ENCODE results near the gene SMAD4. TPM values are rescaled to one million over a fixed set of nuclear protein-coding genes. Genes with fewer than 3 reads are reported as not detected.

Gene SMAD4
- total RNA-seq, 2 donors from 2014 or later, result 214 to 225 TPM

- intact Hi-C loops (cut with DNase I), result loop anchor here (2.0 to 10.0 kb wide), 3 partner anchors 62 to 206 kb away; partner anchors contain the start of genes ELAC1, MEX3C and MRO
- DNase-seq (ENCODE audit: low spot score), result peak; percentile 68
- peaks cover 9% of the 10 kb centered on the region for H3K4me1 ChIP-seq (replicated peaks)
- TF ChIP-seq, protein P1, sequence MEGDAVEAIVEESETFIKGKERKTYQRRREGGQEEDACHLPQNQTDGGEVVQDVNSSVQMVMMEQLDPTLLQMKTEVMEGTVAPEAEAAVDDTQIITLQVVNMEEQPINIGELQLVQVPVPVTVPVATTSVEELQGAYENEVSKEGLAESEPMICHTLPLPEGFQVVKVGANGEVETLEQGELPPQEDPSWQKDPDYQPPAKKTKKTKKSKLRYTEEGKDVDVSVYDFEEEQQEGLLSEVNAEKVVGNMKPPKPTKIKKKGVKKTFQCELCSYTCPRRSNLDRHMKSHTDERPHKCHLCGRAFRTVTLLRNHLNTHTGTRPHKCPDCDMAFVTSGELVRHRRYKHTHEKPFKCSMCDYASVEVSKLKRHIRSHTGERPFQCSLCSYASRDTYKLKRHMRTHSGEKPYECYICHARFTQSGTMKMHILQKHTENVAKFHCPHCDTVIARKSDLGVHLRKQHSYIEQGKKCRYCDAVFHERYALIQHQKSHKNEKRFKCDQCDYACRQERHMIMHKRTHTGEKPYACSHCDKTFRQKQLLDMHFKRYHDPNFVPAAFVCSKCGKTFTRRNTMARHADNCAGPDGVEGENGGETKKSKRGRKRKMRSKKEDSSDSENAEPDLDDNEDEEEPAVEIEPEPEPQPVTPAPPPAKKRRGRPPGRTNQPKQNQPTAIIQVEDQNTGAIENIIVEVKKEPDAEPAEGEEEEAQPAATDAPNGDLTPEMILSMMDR (IDR thresholded peaks at IDR 0.05), result no peak
- peak; percentile 73 for TF ChIP-seq POLR2AphosphoS5 (IDR thresholded peaks at IDR 0.05)
- H3K27me3 ChIP-seq (replicated peaks; ENCODE audit: insufficient read depth), result no peaks in the 10 kb centered on the region
- peak overlapping the region; percentile 99 to 100 for H3K27ac ChIP-seq
- under 1% methylated on average over 29 of the region's 66 CpGs for WGBS
- no peaks in the 10 kb centered on the region for H3K9me3 ChIP-seq
- H3K4me3 ChIP-seq, result peak overlapping the region; percentile 61 to 91
- H3K36me3 ChIP-seq, result no peaks in the 10 kb centered on the region
Measured at GRCh38 chr18:51030537-51031258, 685 bp downstream of the SMAD4 start.

GRCh38 chr18:51032193-51032592 lies 2.2 kb downstream of the SMAD4 start:
- no peak for DNase-seq (ENCODE audit: low spot score)
- Histone ChIP-seq H3K4me3 (peak overlapping the region in 1 of 2 donors; percentile 91), H3K4me1 (replicated peaks) (peaks cover 12% of the 10 kb centered on the region), H3K27me3 (replicated peaks; ENCODE audit: insufficient read depth) (no peaks in the 10 kb centered on the region), H3K36me3 (no peaks in the 10 kb centered on the region), H3K27ac (peak overlapping the region; percentile 46 to 100), H3K9me3 (no peaks in the 10 kb centered on the region)
- 25% methylated on average over 5 of the region's 5 CpGs for WGBS
- intact Hi-C loops (cut with DNase I), result loop anchor here (10.0 kb wide), 1 partner anchor 207 kb away; the partner anchor contains the start of gene MRO
- TF ChIP-seq POLR2AphosphoS5 (IDR thresholded peaks at IDR 0.05), result no peak
- TF ChIP-seq, protein P1 (IDR thresholded peaks at IDR 0.05), result no peak
- TF ChIP-seq POLR2A (IDR thresholded peaks at IDR 0.05), result no peak

DNA sequence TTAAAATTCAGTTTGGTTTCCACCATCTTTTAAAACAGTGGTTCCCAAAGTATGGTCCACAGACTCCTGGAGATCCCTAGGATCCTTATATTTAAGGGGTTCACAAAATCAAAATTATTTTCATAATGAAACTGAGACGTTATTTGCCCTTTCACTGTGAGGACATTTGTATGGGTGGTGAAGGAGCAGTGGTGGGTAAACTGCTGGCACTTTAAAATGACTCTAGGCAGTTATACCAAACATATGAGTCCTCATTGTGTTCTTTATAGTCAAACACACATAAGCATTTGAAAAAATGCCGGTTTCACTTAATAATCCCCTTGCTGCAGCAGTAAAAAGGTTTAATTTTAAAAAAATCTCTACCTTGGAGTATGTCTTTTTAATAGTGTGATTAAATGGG lies 7.2 kb downstream of the SMAD4 start:
- Histone ChIP-seq H3K27me3 (replicated peaks; ENCODE audit: insufficient read depth) (no peaks in the 10 kb centered on the region), H3K4me1 (replicated peaks) (peaks cover 8% of the 10 kb centered on the region), H3K36me3 (no peaks in the 10 kb centered on the region), H3K27ac (no peak overlapping the region), H3K4me3 (no peak overlapping the region), H3K9me3 (no peaks in the 10 kb centered on the region)
- intact Hi-C loops (cut with DNase I), result loop anchor here (10.0 kb wide), 1 partner anchor 212 kb away; the partner anchor contains the start of gene MRO
- no peak for DNase-seq (ENCODE audit: low spot score)
- WGBS, result 40% methylated on average over 2 of the region's 2 CpGs
- TF ChIP-seq, protein P1 (IDR thresholded peaks at IDR 0.05), result no peak
- no peak for TF ChIP-seq POLR2AphosphoS5 (IDR thresholded peaks at IDR 0.05)
- TF ChIP-seq POLR2A (IDR thresholded peaks at IDR 0.05), result no peak

DNA sequence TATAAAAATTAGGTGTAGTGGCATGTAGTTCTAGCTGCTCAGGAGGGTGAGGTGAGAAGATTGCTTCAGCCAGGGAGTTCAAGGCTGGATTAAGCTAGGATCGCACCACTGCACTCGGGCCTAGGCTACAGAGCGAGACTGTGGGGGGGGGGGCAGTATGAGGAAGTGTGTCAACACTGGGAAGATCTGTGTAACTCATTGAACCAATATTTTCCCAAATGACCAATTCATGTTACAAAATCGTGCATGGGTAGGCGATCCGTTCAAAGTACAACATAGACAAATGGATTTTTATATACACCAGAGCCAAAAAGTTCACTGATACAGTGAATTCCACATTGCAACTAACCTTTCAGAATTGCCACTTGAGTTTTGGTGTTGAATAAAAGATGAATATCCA lies 8.1 kb downstream of the SMAD4 start:
- Histone ChIP-seq H3K36me3 (no peaks in the 10 kb centered on the region), H3K27ac (no peak overlapping the region), H3K9me3 (no peaks in the 10 kb centered on the region), H3K4me3 (no peak overlapping the region), H3K27me3 (replicated peaks; ENCODE audit: insufficient read depth) (no peaks in the 10 kb centered on the region), H3K4me1 (replicated peaks) (peaks cover 8% of the 10 kb centered on the region)
- intact Hi-C loops (cut with DNase I), result loop anchor here (10.0 kb wide), 1 partner anchor 213 kb away; the partner anchor contains the start of gene MRO
- WGBS, result 77% methylated on average over 6 of the region's 6 CpGs
- no peak for DNase-seq (ENCODE audit: low spot score)
- no peak for TF ChIP-seq POLR2AphosphoS5 (IDR thresholded peaks at IDR 0.05)
- no peak for TF ChIP-seq POLR2A (IDR thresholded peaks at IDR 0.05)
- TF ChIP-seq, protein P1 (IDR thresholded peaks at IDR 0.05), result no peak
